GM20000 (cell line): ENCODE data around the gene LPAR1.
A peak's percentile ranks its signal among the peaks of the same experiment; 100 is the strongest.
"Not testable (repeated sequence)": the region's sequence is repeated elsewhere in the genome, so short reads cannot be mapped to it uniquely, and the experiment has no call there.

ENCODE experiments used
- DNase-seq: peaks from one replicate; pipeline ENCODE4 v3.0.0; 2012; ENCODE audit warnings: low spot score
- CTCF ChIP-seq: IDR thresholded peaks from 2 replicates; pipeline ENCODE4 v1.5.1; 2012; ENCODE audit warnings: mild to moderate bottlenecking, control low read depth; ENCODE audit errors: extremely low read depth, missing control alignments

Gene LPAR1

GRCh38 chr9:111051400-111051799, 13.1 kb upstream of the LPAR1 start:
- no peak for TF ChIP-seq CTCF
- DNase-seq = no peak

GRCh38 chr9:111050819-111051218, 12.5 kb upstream of the LPAR1 start:
- TF ChIP-seq CTCF = no peak
- DNase-seq = no peak

GRCh38 chr9:111047287-111047686, 9.0 kb upstream of the LPAR1 start:
- DNase-seq = not testable (repeated sequence)

- no peak for TF ChIP-seq CTCF
- no peak for DNase-seq
These were observed 3.6 kb upstream of the LPAR1 start for GRCh38 chr9:111041902-111042301.

GRCh38 chr9:111040494-111040893, 2.2 kb upstream of the LPAR1 start:
- TF ChIP-seq CTCF = no peak
- DNase-seq = no peak

GRCh38 chr9:111039231-111039906, 1.1 kb upstream of the LPAR1 start:
- TF ChIP-seq CTCF = no peak

GRCh38 chr9:111037708-111038330, 451 bp downstream of the LPAR1 start:
- DNase-seq = peak; percentile 69
- peak; percentile 36 for TF ChIP-seq CTCF

More at GRCh38 chr9:111039231-111039906, 1.1 kb upstream of the LPAR1 start:
- peak; percentile 19 for DNase-seq

- DNase-seq = no peak
These were observed 938 bp downstream of the LPAR1 start for GRCh38 chr9:111037356-111037707.

More at GRCh38 chr9:111037356-111037707, 938 bp downstream of the LPAR1 start:
- TF ChIP-seq CTCF = no peak
